Caco-2 (cell line): ENCODE data around the gene FARP1. TPM values are rescaled to one million over a fixed set of nuclear protein-coding genes. Genes with fewer than 3 reads are reported as not detected.

Source experiments
- BruUV-seq: library from RNA; stranded (reverse); fragments of 400-500 nt; replicated peaks from 2 replicates; lab custom pipeline; 2021; lab: Mats Ljungman, UMichigan
- CTCF ChIA-PET: fragments of 300-600 bp; sonication (Branson Sonifier 250); formaldehyde crosslinking; loops from one replicate; lab custom pipeline; 2022; ENCODE audit warnings: antibody characterized with exemption; lab: Charles Lee
- POLR2A ChIA-PET: fragments of 300-600 bp; sonication (Branson Sonifier 250); formaldehyde crosslinking; loops from one replicate; lab custom pipeline; 2022; ENCODE audit warnings: antibody characterized with exemption; lab: Charles Lee
- DNase-seq, 2 experiments: peaks; one replicate each; pipeline versions ENCODE4 v3.0.0 to v3.0.0-alpha.2; 2020 to 2022
- H3K27me3 ChIP-seq: replicated peaks from 2 replicates; pipeline ENCODE4 v1.6.0; 2011; ENCODE audit warnings: low read length; ENCODE audit not compliant: control insufficient read depth, insufficient read depth
- H3K36me3 ChIP-seq: 2 replicates; pipeline ENCODE4 v1.5.1; 2011; ENCODE audit warnings: low read length; ENCODE audit not compliant: control insufficient read depth, insufficient read depth
- H3K4me1 ChIP-seq: fragments of 250-450 bp; sonication (Bioruptor Pico); 2 replicates; pipeline ENCODE4 v1.5.1; 2020; ENCODE audit warnings: mild to moderate bottlenecking
- H3K4me3 ChIP-seq: 2 replicates; pipeline ENCODE4 v1.5.1; 2011; ENCODE audit warnings: low read depth, mild to moderate bottlenecking, control low read depth, low read length
- H3K9me3 ChIP-seq: fragments of 250-450 bp; sonication (Bioruptor Pico); 2 replicates; pipeline ENCODE4 v1.5.1; 2020; ENCODE audit warnings: mild to moderate bottlenecking, moderate library complexity
- H3K27ac Mint-ChIP-seq: one replicate; pipeline ENCODE4 v1.8.0; 2022; ENCODE audit warnings: mixed read lengths; ENCODE audit not compliant: unreplicated experiment
- H3K27me3 Mint-ChIP-seq: one replicate; pipeline ENCODE4 v1.8.0; 2022; ENCODE audit warnings: mixed read lengths; ENCODE audit not compliant: insufficient read depth, unreplicated experiment
- H3K36me3 Mint-ChIP-seq: one replicate; pipeline ENCODE4 v1.8.0; 2022; ENCODE audit warnings: mild to moderate bottlenecking, mixed read lengths; ENCODE audit not compliant: insufficient read depth, unreplicated experiment
- H3K4me1 Mint-ChIP-seq: one replicate; pipeline ENCODE4 v1.8.0; 2022; ENCODE audit warnings: low read depth, mixed read lengths; ENCODE audit not compliant: unreplicated experiment
- H3K4me3 Mint-ChIP-seq: one replicate; pipeline ENCODE4 v1.8.0; 2022; ENCODE audit warnings: mild to moderate bottlenecking, moderate library complexity, mixed read lengths; ENCODE audit not compliant: unreplicated experiment
- H3K9me3 Mint-ChIP-seq: one replicate; pipeline ENCODE4 v1.8.0; 2022; ENCODE audit warnings: mixed read lengths; ENCODE audit not compliant: unreplicated experiment
- CTCF ChIP-seq, 2 experiments: fragments of 200-600 bp in 1 of 2; IDR thresholded peaks; 1 replicate in 1 of 2; 2 replicates in 1 of 2; pipeline versions ENCODE4 v1.5.1 to v1.8.0; 2011 to 2022; ENCODE audit warnings: antibody characterized with exemption in 1 of 2, control low read depth in 1 of 2, inconsistent platforms in 1 of 2, low read depth in 1 of 2, low read length in 1 of 2, mild to moderate bottlenecking in 1 of 2, moderate library complexity in 1 of 2; ENCODE audit not compliant: insufficient read depth in 1 of 2, severe bottlenecking in 1 of 2, unreplicated experiment in 1 of 2
- intact Hi-C: fragments of 100-400 bp; cut with micrococcal nuclease; formaldehyde crosslinking; loops from one replicate; pipeline ENCODE4 v1.10.0; 2022; ENCODE audit not compliant: unreplicated experiment
- total RNA-seq: library from RNA; stranded (reverse); gene quantifications from 2 replicates; pipeline ENCODE4 v1.2.3, GENCODE V29; 2022

Gene FARP1
- total RNA-seq, 1 experiment from 2014 or later = 189 TPM

- intact Hi-C loops = no loop called here
- no peaks in the 10 kb centered on the region for H3K9me3 Mint-ChIP-seq
Observed at GRCh38 chr13:98389319-98389718, 246.4 kb downstream of the FARP1 start.

DNA sequence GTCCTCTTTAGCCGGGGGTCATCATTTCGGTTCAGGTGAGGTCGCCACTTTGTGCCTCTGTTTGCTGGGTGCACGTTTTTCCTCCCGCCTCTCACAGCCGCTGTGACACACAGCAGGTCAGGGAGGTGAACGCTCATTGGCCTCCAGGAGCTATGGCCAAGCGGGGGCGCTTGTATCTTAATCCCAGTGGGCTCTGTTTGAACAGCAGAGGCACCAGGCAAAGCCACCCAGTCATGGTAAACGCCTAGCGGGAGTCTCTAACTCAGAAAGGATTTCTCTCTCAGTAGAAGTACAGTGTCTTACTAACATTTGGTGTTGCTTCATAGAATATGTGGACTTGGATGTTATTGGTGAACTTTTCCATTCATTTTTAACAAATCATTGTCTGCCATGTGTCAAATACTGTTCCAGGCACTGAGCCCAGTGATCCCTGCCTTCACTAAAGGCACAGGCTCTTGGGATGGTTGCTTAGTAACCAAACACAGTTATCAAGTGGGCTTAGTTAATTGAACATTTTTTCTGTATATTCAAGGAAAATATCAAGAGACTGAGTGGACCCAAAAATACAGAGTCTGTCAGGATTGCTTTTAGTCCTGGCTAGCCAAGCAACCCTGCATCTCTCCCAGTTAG, 247.3 kb downstream of the FARP1 start:
- Histone ChIP-seq H3K9me3 (no peaks in the 10 kb centered on the region), H3K36me3 (peaks cover 5% of the 10 kb centered on the region; the same call in 1 of the 2 replicates), H3K27me3 (no peaks in the 10 kb centered on the region), H3K4me3 (no peak overlapping the region), H3K4me1 (no peaks in the 10 kb centered on the region)
- ChIA-PET CTCF (no interaction called here), POLR2A (no interaction called here)
- H3K4me1 Mint-ChIP-seq = no peaks in the 10 kb centered on the region
- H3K27ac Mint-ChIP-seq = no peak overlapping the region
- H3K9me3 Mint-ChIP-seq = no peaks in the 10 kb centered on the region
- TF ChIP-seq CTCF (IDR thresholded peaks at IDR 0.05; ENCODE audit: insufficient read depth in 1 of 2, low read depth in 1 of 2, low read length in 1 of 2, severe bottlenecking in 1 of 2, unreplicated experiment in 1 of 2) = no peak
- no peak overlapping the region for H3K4me3 Mint-ChIP-seq
- DNase-seq = no peak
- peaks cover 87% of the 10 kb centered on the region for H3K36me3 Mint-ChIP-seq
- no TSS peak for BruUV-seq
- intact Hi-C loops = loop anchor here (10.0 kb wide), 1 partner anchor 325 kb away; no protein-coding TSS in a partner anchor
- H3K27me3 Mint-ChIP-seq = no peaks in the 10 kb centered on the region

More at GRCh38 chr13:98389319-98389718, 246.4 kb downstream of the FARP1 start:
- Mint-ChIP-seq H3K4me3 (no peak overlapping the region), H3K36me3 (peaks cover 93% of the 10 kb centered on the region), H3K27ac (no peak overlapping the region), H3K4me1 (no peaks in the 10 kb centered on the region), H3K27me3 (no peaks in the 10 kb centered on the region)
- Histone ChIP-seq H3K36me3 (peaks cover 5% of the 10 kb centered on the region; the same call in 1 of the 2 replicates), H3K9me3 (no peaks in the 10 kb centered on the region), H3K4me3 (no peak overlapping the region), H3K27me3 (no peaks in the 10 kb centered on the region), H3K4me1 (no peaks in the 10 kb centered on the region)
- no peak for TF ChIP-seq CTCF (IDR thresholded peaks at IDR 0.05; ENCODE audit: insufficient read depth in 1 of 2, low read depth in 1 of 2, low read length in 1 of 2, severe bottlenecking in 1 of 2, unreplicated experiment in 1 of 2)
- DNase-seq = no peak
- CTCF ChIA-PET = no interaction called here
- POLR2A ChIA-PET = no interaction called here
- BruUV-seq = no TSS peak

DNA sequence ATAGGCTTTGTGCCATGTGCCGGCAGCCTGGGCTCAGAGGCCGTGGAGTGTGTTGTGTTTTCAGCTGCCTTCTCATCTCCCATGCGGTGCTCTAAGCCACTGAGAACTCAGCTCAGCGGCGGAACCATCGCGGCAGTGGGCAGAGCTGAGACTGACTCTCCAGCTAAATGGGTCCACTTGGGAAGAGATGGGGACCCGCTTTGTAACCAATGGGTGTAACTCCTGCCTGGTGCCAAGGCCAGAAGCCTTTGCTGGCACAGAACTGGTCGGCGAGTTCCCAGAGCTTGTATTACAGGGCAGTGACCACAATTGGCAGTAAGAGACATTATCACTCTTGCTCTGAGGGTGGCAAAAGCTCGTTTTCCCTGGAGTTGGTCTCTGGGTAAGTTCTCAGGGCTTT, 251.0 kb downstream of the FARP1 start:
- no TSS peak for BruUV-seq
- Histone ChIP-seq H3K27me3 (no peaks in the 10 kb centered on the region), H3K4me3 (no peak overlapping the region), H3K36me3 (peaks cover 2% of the 10 kb centered on the region; the same call in 1 of the 2 replicates), H3K4me1 (no peaks in the 10 kb centered on the region), H3K9me3 (no peaks in the 10 kb centered on the region)
- ChIA-PET CTCF (no interaction called here), POLR2A (no interaction called here)
- Mint-ChIP-seq H3K27ac (no peak overlapping the region), H3K36me3 (peaks cover 64% of the 10 kb centered on the region), H3K27me3 (no peaks in the 10 kb centered on the region), H3K4me1 (no peaks in the 10 kb centered on the region), H3K4me3 (no peak overlapping the region), H3K9me3 (no peaks in the 10 kb centered on the region)
- DNase-seq = no peak
- intact Hi-C loops = loop anchor here (10.0 kb wide), 1 partner anchor 329 kb away; no protein-coding TSS in a partner anchor
- TF ChIP-seq CTCF (IDR thresholded peaks at IDR 0.05; ENCODE audit: insufficient read depth in 1 of 2, low read depth in 1 of 2, low read length in 1 of 2, severe bottlenecking in 1 of 2, unreplicated experiment in 1 of 2) = no peak
